ENCODE data around the gene NOC4L.

The NOC4L gene

DNA sequence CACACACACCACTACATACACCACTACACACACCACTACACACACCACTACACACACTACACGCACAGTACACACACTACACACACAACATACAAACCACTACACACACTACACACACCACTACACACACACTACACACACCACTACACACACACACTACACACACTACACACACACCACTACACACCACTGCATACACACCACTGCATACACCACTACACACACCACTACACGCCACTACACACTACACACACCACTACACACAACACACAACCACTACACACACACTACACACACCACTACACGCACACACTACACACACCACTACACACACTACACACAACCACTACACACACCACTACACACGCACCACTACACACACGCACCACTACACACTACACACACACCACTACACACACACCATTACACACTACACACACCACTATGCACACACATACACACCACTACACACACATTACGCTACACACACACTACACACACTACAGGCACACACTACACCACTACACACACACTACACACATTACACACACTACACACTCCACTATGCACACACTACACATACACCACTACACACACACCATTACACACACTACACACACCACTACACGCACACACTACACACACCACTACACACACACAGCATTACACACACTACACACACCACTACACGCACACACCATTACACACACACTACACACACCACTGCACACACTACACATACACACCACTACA is 12.5 kb downstream of the NOC4L start:
- DNase-seq = no peak

- no peak for DNase-seq
Measured at GRCh38 chr12:132157733-132158409, 13.6 kb downstream of the NOC4L start.

DNA sequence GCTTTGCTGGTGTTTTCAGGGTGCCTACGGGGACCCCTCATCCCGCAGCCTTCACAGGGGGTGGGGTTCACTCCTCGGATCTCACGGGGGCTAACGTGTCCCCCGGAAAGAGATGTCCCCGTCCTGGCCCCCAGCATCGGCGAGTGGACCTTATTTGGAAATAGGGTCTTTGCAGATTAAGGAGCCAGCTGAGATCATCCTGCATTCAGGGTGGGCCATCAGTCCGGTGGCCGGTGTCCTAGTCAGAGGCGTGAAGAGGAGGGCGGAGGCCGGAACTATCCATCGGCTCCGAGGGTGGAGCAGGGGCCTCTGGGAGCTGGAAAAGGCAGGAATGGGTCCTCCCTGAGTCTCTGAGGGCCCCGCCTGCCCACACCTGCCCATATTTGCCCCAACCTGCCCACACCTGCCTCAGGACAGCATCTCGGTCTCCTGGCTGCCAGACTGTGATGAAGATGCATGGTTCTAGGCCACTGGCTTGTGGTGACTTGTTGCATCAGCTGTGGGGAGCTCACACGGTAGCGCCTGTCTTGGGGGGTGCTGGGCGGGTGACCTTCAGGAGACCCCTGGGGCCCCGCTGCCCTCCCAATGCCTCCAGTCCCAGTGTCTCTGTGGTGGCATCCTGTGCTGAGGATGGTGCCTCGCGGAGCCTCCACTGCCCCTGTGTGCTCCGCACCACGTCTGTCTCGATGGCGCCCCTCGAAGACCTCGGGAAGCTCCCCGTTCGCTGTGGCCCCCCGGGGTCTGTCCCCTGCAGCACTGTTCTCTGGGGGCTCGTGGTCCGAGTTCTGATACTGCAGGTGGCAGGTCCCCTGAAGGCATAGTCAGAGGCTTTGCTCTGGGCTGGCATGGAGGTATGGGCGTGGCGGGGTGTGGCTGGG is 14.7 kb downstream of the NOC4L start:
- no peak for DNase-seq

DNA sequence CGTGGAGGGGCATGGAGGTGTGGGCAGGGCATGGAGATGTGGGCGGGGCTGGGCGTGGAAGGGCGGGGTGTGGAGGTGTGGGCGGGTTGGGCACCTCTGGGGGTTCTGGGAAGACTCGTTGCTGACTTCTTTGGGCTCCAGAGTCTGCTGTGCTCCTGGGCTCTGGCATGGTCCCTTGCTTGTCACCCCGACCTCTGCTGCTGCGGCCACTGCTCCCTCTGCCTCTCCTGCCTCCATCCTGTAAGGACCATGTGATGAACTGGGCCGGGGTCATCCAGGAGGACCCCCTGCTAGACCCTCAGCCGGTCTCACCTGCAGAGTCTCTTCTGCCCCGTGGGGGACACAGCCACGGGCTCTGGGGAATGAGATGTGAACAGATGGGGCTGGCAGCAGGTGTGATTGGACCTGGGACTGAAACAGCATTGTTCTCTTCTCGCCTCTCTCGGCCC is 15.3 kb downstream of the NOC4L start:
- no peak for DNase-seq

- no peak for DNase-seq
Measured at GRCh38 chr12:132160016-132160415, 15.8 kb downstream of the NOC4L start.

GRCh38 chr12:132160601-132161035 is 16.4 kb downstream of the NOC4L start:
- no peak for DNase-seq

- DNase-seq = peak; percentile 32
Measured at GRCh38 chr12:132161036-132161781, 17.0 kb downstream of the NOC4L start.

DNA sequence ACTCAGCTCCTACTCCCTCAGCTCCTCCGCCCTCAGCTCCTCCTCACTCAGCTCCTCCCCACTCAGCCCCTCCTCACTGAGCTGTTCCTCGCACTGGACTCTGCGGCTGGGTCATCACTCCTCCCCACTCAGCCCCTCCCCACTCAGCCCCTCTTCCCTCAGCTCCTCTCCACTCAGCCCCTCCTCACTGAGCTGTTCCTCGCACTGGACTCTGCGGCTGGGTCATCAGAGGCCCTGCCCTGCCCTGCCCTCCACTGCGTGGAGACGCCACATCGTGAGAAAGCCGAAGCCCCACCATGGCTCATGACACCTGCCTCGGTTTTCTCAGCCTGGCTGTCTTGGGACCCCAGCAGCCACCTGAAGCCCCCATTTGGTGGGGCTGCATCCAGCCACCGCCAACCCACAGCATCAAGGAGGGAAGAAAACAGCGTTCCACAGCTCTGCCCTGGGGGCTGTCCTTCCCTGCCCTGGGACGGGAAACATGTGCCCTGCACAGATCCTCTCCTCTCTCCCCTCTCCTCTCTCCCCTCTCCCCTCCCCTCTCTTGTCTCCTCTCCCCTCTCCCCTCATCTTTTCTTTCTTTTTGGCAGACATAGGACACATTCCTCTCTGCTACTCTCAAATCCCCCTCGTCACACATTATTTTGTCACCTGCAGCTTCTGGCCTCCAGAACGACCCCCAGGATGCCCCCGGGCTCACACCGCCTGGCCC is 17.7 kb downstream of the NOC4L start:
- no peak for DNase-seq

- DNase-seq = peak; percentile 79
Measured at GRCh38 chr12:132162508-132163031, 18.3 kb downstream of the NOC4L start.

- no peak for DNase-seq
Measured at GRCh38 chr12:132163041-132163910, 19.0 kb downstream of the NOC4L start.

GRCh38 chr12:132163911-132164288 is 19.6 kb downstream of the NOC4L start:
- no peak for DNase-seq

- DNase-seq = no peak
Measured at GRCh38 chr12:132164426-132164825, 20.2 kb downstream of the NOC4L start.

GRCh38 chr12:132165584-132165983 is 21.3 kb downstream of the NOC4L start:
- no peak for DNase-seq

DNA sequence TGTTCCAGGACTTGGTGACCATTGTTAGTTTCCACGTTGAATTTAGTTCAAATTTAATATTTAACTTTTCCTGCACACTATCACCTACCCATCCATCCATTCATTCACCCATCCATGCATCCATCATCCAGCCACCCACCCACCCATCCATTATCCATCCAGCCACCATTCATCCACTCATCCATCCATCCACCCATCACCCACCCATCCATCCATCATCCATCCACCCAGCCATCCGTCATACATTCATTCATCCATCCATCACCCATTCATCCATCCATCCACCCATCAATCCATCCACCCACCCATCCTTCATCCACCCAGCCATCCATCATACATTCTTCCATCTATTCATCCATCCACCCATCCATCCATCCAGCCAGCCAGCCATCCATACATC is 21.8 kb downstream of the NOC4L start:
- DNase-seq = no peak

- no peak for DNase-seq
Measured at GRCh38 chr12:132166801-132167591, 22.7 kb downstream of the NOC4L start.

DNA sequence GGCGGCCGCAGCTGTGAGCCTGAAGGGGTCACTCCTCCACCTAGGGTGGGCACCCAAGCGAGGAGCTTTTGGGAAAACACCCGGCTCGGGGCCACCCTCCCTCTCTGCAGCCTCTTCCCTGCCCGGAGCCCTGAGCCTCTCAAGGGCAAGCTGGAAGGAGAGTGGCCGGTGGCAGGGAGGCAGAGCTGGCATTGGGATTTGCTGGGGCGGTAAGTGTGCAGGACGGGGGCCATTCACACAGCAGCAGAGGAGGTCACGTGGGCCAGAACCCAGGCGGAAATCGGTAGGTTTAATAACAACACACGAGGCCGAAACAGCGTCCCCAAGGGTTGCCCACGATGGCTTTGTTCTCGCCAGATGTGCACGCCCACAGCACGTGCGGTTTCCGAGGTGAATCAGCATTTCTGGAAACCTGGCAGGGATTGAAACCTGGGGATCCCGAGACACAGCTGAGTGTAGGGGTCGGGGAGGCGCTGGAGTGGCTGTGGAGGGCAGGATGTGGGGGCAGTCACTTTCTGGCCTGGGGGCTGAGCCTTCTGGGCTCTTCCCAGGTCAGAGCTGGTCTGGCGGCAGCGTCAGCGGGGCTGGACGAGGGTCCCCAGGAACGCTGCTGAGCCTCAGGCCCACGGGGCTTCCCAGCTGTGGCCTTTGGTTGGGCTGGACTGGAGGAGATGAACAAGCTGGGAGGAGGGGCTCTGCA is 23.5 kb downstream of the NOC4L start:
- no peak for DNase-seq

DNA sequence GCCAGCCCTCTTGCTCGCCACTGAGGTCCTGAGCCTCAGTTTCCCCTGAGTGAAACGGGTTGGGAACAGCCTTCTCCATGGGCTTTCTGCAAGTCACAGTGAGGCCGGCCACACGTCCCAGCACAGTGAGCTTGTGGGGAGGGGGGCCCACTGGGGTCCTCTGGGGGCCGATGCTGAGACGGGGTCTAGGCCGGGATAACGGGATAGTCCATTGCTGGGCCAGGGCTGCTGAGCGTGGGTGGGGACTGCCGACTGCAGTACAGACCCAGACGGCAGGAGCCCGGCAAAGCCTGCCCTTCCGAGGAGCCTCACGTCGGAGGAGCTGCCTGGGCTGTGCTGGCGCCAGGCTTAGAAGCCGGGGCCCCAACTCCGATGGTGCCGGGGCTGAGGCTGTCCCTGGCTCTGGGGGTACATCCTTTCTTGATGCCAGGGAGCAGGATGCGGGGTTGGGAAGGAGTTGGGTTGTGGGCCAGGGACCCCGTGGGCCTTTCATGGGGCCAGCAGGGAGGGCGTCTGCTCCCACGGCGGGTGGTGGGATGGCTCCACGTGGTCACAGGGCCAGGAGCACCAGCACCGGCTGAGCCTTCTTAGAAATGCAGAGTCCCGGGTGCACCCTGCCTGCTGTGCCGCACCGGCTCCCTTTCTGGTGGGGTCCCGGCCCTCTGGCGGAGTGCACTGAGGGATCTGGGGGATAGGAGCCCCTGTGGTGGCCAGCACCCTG is 24.2 kb downstream of the NOC4L start:
- no peak for DNase-seq

- DNase-seq = no peak
Measured at GRCh38 chr12:132169376-132169775, 25.1 kb downstream of the NOC4L start.
